Mammary epithelial cell (primary cell): ENCODE measurements around the gene PDXDC1.
"Not testable (repeated sequence)": the region's sequence is repeated elsewhere in the genome, so short reads cannot be mapped to it uniquely, and the experiment has no call there.

Source experiments
- CTCF ChIP-seq, 2 donors: IDR thresholded peaks in 1 of 2; conservative IDR thresholded peaks in 1 of 2; 2 replicates each; pipeline ENCODE4 v1.5.1; 2011 to 2012; ENCODE audit warnings: inconsistent platforms in 2 of 2, low read length in 2 of 2, mild to moderate bottlenecking in 2 of 2, control low read depth in 1 of 2, low read depth in 1 of 2; ENCODE audit not compliant: insufficient read depth in 1 of 2; ENCODE audit errors: extremely low read depth in 1 of 2
- EZH2 ChIP-seq: IDR thresholded peaks from 2 replicates; pipeline ENCODE4 v1.6.1; 2012; ENCODE audit warnings: low read length, inconsistent platforms, borderline replicate concordance

DNA sequence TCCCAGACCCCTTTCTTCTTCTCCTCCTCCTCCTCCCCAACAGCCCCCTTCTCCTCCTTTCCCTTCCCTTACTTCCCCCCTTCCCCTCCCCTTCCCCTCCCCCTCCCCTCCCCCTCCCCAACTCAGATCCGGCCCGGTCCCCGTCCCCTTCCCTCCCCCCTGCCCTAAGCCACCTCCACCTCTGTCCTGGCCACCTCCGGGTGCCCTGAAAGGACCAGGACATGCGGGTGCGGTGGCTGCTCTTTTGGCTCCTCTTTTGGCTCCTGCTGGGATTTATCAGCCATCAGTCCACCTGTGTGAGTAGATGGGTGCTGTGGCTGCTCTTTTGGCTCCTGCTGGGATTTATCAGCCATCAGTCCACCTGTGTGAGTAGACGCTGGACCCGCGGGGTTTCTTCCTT is 36.8 kb upstream of the PDXDC1 start:
- not testable (repeated sequence) for TF ChIP-seq CTCF (conservative IDR thresholded peaks at IDR 0.05 in 1 of 2, IDR thresholded peaks at IDR 0.05 in 1 of 2; ENCODE audit: extremely low read depth in 1 of 2, insufficient read depth in 1 of 2, low read depth in 1 of 2, low read length in 2 of 2); EZH2
